HG03342 (cell line): ENCODE data around the gene TMEM39B.
"Not testable (repeated sequence)": the region's sequence is repeated elsewhere in the genome, so short reads cannot be mapped to it uniquely, and the experiment has no call there.

Experiments
- ATAC-seq: cut with Tn5 transposase; IDR thresholded peaks from one replicate; pipeline ENCODE4 v1.9.1; 2021; ENCODE audit warnings: mild to moderate bottlenecking, moderate library complexity; ENCODE audit not compliant: unreplicated experiment

The TMEM39B gene

DNA sequence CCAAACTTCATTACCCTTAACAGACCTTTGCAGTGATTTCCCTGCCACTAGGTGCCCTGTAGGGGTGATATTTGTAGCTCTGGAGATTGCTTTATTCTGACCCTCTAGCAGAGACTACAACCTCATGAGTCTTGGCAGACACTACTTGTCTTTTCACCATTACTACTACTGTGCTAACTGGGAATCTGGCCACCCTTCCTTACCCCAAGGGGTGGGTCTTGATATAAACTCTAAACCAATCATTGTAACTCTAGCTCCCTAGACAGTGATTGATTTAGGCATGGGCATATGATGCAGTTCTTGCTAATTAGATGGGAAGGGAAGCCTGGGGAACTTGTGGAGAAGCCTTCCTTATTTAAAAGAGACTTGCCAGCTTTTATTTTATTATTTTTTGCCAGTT lies 39.0 kb downstream of the TMEM39B start:
- no peak for ATAC-seq

DNA sequence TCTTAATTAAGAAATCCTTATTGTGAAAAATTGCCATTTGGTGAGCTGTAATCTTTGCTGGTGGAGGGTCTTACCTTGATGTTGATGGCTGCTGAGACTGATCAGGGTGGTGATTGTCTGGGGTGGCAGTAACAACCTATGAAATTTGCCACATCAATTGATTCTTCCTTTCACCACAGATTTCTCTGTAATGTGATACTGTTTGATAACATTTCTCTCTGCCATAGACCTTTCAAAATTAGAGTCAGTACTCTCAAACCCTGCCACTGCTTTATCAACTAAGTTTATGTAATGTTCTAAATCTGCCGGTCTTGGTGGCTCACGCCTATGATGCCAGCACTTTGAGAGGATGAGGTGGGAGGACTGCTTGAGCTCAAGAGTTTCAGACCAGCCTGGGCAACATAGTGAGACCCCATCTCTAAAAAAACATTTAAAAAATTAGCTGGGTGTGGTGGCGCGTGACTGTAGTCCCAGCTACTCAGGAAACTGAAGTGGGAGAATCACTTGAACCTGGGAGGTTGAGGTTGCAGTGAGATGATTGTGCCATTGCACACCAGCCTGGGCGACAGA lies 40.2 kb downstream of the TMEM39B start:
- no peak for ATAC-seq

DNA sequence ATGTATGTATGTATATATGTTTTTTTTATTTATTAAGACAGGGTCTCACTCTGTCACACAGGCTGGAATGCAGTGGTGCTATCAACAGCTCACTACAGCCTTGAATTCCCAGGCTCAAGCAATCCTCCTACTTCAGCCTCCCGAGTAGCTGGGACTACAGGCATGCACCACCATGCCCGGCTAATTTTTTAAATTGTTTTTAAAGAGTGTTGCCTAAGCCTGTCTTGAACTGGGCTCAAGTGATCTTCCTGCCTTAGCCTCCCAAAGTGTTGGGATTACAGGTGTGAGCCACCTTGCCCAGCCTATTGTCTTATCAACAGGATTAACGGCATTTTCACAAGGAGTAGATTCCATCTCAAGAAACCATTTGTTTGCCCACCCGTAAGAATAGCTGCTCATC lies 40.7 kb downstream of the TMEM39B start:
- not testable (repeated sequence) for ATAC-seq

DNA sequence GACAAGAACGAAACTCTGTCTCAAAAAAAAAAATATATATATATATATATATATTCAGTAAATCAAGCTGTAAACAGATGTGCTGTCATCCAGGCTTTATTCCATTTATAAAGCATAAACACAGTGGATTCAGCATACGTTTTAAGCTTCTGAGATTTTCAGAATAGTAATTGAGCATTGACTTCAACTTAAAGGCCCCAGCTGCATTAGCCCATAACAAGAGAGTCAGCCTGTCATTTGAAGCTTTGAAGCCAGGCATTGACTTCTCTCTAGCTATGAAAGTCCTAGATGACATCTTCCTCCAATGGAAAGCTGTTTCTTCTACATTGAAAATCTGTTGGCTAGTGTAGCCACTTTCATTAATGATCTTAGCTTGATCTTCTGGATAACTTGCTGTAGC lies 41.7 kb downstream of the TMEM39B start:
- ATAC-seq, result no peak

DNA sequence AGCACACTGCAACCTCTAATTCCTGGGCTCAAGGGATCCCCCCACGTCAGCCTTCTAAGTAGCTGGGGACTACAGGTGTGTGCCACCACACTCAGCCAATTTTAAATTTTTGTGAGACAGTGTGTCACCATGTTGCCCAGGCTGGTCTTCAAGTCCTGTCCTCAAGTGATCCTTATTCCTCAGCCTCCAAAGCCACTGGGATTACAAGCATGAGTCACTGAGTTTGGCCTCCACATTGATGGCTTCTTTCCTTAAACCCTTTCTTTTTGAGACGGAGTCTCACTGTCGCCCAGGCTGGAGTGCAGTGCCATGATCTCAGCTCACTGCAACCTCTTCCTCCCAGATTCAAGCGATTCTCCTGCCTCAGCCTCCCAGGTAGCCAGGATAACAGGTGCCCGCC lies 42.8 kb downstream of the TMEM39B start:
- no peak for ATAC-seq

DNA sequence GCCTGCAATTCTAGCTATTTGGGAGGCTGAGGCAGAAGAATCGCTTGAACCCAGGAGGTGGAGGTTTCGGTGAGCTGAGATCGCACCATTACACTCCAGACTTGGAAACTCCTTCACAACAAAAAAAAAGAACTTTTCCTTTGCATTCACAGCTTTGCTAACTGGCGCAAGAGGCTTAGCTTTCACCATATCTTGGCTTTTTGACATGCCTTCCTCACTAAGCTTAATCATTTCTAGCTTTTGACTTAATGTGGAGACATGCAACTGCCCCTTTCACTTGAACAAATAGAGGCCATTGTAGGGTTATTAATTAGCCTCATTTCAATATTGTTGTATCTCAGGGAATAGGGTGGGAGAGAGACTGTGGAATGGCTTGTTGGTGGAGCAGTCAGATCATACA lies 43.8 kb downstream of the TMEM39B start:
- no peak for ATAC-seq

DNA sequence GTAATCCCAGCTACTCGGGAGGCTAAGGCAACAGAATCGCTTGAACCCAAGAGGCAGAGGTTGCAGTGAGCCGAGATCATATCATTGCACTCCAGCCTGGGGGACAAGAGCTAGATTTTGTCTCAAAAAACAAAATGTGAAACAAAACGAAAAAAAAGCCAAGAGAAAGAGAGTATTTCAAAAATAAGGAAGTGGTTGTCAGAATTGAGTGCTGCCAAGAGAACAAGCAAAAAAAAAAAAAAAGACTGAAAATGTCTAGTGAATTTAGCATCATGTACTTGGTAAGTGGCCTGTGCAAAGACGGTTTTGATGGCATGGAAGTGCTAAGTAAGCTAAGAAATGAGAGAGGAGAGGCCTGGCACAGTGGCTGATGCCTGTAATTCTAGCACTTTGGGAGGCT lies 49.4 kb downstream of the TMEM39B start:
- ATAC-seq, result no peak

DNA sequence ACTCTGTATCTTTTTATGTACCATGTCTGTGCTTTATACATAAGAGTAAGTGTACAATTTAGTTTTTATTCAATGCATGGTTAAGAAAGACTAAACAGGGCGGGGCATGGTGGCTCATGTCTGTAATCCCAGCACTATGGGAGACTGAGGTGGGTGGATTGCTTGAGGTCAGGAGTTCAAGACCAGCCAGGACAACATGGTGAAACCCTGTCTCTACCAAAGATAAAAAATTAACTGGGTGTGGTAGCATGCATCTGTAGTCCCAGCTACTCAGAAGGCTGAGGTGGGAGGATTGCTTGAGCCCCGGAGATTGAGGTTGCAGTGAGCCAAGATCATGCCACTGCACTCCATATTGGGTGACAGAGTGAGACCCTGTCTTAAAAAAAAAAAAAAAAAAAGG lies 50.6 kb downstream of the TMEM39B start:
- ATAC-seq, result not testable (repeated sequence)

DNA sequence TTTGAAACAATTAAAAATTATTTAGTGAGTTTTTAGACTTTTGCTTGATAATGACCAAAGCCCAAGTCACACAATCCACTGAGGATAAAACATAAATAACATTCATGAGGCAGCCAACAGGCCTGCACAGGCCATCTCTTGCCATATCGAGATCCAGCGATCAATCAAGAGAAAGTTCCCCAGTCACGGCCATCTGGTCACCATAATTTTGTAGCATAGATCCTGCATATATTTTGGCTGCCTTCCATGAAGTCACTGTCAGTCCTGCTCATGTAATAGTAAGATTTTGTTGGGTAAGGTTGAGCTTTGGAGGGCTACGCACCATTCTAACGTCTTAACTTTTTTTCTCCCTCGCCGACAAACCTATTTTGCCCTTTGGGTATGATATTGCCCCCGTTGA lies 52.6 kb downstream of the TMEM39B start:
- ATAC-seq, result no peak

DNA sequence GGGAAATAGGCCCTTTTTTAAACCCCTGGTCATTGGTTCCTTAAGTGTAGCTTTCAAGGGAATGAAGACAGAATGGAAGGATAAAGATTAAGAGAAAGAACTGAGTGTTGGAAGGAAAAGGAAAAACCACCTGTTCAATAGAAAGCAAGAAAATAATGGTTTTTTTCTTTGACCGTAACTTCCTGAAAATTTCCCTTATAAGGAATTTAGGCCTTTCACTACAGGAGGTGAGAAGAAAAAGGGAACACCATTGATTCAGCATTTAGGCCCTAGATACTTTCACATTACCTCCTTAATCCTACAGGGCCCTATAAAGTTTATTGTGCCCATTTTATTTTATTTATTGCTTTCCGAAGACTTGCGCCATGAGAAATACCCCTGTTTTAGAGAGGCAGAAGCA lies 54.0 kb downstream of the TMEM39B start:
- no peak for ATAC-seq

DNA sequence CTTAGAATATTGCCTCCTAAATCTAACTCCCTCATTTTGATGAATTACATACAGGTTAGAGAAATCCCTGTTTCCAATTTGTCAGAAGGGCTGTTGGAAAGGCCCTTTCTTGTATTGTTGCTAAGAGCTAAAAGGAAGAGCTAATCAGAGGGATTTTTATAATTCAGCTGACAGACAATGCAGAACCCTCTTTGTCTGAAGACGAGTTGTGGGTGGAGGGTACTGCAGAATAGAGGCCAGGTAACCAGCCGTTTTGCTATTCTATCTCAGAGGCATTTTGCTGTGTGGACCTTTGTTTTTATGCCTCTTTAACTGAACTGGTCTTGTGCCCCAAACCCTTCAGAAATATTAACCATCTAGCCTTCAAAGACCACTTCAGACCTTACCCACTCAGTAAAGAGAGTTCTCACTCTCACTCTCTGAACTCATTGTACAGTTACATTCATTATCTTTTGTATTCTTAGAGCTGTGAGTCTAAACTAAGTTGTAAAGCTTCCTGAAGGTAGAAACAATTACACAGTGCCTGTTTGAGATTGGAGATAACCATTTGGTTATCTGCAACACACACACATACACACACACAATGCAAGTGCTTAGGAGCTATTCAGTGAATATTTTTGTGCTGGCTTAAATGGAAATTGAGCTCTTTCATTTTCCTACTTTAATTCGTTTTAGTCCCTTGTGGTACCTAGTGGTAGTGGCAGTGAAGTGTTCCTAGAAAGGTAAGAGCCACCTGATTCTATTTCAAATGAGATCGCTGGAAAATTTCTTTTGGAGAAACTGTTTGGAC lies 54.9 kb downstream of the TMEM39B start:
- ATAC-seq, result no peak

DNA sequence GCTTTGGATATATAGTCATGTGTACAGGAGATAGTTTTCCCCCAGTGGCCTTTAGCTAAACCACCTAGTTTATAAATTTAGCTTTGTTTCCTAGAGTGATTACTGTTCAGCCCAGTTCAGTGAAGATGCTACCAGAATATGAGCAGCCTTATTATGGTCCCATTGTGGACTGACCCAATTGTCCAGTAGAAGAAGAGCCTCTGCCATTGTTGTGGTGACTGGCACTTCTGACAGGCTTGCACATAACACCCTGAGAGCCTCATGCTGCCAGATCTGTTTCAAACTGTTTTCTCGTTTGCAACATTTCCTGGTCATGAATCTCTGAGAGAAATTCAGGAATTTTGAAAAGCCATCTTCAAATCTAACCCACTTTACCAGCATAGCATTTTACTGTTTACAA lies 55.7 kb downstream of the TMEM39B start:
- no peak for ATAC-seq

DNA sequence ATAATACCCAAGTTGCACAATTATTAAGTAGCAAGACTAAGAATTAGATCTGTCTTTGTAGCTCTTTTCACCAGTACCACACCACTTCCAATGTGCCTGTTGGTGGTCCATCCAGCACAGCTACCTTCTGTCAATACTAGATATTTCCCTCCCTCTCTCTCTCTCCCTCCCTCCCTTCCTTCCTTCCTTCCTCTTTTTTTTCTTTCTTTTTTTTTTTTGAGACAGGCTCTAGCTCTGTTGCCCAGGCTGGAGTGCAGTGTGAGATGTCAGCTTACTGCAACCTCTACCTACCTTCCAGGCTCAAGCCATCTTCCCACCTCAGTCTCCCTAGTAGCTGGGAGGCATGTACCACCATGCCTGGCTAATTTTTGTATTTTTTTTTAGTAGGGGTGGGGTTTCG lies 56.2 kb downstream of the TMEM39B start:
- ATAC-seq, result no peak

DNA sequence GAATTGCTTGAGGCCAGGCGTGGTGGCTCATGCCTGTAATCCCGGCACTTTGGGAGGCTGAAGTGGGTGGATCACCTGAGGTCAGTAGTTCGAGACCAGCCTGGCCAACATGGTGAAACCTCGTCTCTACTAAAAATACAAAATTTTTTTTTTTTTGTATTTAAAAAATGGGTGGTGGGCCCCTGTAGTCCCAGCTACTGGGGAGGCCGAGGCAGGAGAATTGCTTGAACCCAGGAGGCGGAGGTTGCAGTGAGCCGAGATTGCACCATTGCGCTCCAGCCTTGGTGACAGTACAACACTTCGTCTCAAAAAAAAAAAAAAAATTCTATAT lies 61.2 kb downstream of the TMEM39B start:
- not testable (repeated sequence) for ATAC-seq

DNA sequence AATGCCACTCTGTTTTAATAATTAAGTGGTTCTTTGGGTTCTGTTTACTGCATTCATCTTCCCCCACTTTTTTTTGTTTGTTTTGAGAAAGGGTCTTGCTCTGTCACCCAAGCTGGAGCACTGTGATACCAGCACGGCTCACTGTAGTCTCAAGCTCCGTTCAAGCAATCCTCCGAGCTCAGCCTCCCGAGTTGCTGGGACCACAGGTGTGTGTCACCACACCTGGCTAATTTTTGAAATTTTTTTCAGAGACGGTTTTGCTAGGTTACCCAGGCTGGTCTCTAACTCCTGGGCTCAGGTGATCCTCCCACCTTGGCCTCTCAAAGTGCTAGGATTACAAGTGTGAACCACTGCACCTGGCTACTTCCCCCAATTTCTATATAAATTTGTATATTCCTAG lies 64.4 kb downstream of the TMEM39B start:
- ATAC-seq, result no peak

DNA sequence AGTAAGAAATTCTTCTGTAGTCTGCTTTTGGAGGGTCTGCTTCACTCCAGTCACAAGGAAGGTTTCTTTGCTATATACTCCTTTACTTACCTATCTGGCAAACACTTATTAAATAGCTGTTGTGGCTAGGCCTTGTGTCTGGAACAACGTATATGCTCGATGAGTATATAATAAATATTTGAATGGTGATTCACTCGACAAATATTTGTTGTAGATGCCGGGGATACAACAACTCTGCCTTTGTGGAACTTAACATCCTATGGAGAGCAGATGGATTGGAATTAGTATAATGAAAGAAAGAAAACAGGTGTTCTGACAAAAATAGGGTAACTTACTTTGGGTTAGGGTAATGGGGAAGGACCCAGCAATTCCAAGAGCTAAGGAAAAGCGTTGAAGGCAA lies 66.2 kb downstream of the TMEM39B start:
- ATAC-seq, result no peak

DNA sequence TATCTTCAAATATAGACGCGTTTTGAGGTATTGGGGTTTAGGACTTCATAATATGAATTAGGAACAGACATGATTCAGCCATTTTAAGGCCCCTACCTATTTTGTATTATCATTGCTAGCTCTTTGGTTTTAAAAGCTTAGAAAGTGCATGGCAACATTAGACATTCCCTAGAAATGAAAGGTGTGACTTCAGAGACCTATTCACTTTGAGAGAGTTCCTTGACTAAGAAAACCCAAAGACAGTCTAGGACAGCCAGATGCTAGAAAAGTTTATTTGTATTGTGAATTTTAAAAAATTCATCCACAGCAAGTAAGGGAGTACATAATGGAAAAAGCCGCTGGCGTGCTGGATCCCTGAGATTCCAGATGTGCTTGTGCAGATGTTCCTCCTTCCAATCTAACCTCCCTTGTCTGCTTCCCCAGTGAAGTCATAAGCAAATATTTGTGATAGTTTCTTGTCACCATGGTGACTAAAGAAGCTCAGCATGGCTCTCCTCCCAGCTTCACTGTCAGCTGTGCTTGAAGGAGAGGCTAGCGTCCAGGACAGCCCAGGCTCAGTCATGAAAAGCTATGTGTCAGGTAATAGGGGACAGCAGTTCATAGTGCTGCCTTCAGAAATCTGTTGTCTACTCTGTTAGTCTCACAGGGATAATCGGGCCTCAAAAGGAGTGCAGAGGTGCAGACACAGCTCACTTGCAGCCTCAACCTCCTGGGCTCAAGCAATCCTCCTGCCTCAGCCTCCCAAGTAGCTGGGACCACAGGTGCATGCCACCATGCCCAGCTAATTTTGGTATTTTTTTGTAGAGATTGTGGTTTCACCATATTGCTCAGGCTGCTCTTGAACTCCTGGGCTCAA lies 69.9 kb downstream of the TMEM39B start:
- ATAC-seq, result no peak

DNA sequence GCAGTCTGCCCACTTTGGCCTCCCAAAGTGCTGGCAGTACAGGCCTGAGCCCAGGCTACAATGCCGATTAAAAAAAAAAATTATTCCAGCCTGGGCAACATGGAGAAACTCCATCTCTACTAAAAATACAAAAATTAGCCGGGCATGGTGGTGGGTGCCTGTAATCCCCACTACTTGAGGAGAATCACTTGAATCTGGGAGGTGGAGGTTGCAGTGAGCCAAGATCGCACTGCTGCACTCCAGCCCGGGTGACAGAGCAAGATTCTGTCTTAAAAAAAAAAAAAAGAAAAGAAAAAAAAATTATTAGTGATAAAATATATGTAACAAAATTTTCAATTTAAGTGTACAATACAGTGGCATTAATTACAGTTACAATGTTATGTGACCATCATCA lies 70.6 kb downstream of the TMEM39B start:
- not testable (repeated sequence) for ATAC-seq

DNA sequence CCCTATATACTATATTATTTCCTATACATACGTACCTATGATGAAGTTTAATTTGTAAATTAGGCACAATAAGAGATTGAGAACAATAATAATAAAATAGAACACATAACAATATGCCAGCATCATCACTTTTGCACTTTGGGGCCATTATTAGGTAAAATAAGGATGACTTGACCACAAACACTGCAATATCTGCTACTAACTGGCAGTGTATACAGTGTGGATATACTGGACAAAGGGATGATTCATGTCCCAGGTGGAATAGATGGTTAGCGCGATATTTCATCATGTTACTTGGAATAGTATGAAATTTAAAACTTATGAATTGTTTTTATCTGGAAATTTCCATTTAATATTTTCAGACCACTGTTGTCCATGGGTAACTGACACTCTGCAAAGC lies 71.3 kb downstream of the TMEM39B start:
- ATAC-seq, result no peak

DNA sequence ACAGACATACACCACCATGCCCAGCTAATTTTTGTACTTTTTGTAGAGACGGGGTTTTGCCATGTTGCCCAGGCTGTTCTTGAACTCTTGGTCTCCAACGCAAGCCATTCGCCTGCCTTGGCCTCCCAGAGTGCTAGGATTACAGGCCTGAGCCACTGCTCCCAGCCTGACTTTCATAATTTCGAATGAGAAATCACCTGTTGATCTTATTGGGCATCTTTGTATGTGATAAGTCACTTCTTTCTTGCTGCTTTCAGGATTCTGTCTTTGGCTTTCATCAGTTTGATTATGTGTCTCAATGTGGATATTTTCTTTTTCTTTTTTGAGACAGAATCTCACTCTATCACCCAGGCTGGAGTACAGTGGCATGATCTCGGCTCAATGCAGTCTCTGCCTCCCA lies 75.1 kb downstream of the TMEM39B start:
- ATAC-seq, result not testable (repeated sequence)

DNA sequence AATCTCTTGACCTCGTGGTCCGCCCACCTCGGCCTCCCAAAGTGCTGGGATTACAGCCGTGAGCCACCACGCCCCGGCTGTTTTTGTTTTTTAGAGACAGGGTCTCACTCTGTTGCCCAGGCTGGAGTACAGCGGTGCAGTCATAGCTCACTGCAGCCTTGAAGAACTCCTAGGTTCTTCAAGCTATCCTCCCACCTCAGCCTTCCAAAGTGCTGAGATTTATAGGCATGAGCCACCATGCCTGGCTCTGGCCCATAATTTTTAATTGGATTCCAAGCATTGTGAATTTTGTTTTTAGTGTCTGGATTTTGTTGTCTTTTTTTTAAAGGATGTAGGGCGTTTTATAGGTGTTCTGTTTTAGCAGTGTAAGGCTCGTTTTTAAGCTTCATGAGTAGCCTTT lies 78.1 kb downstream of the TMEM39B start:
- no peak for ATAC-seq

DNA sequence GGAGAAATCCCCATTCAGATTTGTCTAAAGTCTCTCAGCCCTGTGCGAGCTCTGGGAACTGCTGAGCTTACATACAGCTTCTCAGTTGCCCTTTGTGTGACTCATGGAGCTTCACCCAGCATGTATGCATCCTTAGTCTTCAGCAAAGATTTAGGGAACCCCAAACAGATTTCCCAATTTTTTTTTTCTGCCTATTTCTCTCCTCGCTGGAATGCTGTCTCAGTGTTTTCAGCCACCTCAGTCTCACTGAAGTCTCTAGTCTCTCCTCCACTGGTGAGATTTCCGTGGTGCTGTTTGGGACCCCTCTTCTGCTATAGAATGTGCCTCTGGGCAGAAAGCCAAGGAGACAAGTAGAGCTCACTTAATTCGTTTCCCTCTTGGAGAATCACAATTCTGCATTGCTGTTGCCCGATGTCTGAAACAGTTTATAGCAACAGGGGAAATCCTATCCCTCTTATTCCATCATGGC lies 78.6 kb downstream of the TMEM39B start:
- ATAC-seq, result no peak
